MM.1S (cell line): ENCODE results near the gene FXYD2.

Source experiments
- DNase-seq: peaks from one replicate; pipeline ENCODE4 v3.0.0-alpha.2; 2015
- H2AFZ ChIP-seq: fragments of 300-600 bp; sonication (generic); 2 replicates; pipeline ENCODE4 v1.6.0; 2016; ENCODE audit warnings: antibody characterized with exemption, low read length
- H3F3A ChIP-seq: fragments of 300-600 bp; sonication (generic); 2 replicates; pipeline ENCODE4 v1.6.1; 2016; ENCODE audit warnings: mild to moderate bottlenecking, antibody characterized with exemption, low read length, moderate library complexity, mixed read lengths; ENCODE audit not compliant: insufficient read depth
- H3K27ac ChIP-seq: fragments of 300-600 bp; sonication (generic); 2 replicates; pipeline ENCODE4 v1.5.1; 2016; ENCODE audit warnings: mild to moderate bottlenecking, low read length
- H3K27me3 ChIP-seq: fragments of 300-600 bp; sonication (generic); replicated peaks from 2 replicates; pipeline ENCODE4 v1.6.0; 2016; ENCODE audit warnings: low read length; ENCODE audit not compliant: insufficient read depth
- H3K36me3 ChIP-seq: fragments of 300-600 bp; sonication (generic); replicated peaks from 2 replicates; pipeline ENCODE4 v1.6.1; 2016; ENCODE audit warnings: mild to moderate bottlenecking, low read length, mixed read lengths; ENCODE audit not compliant: insufficient read depth
- H3K4me1 ChIP-seq: fragments of 300-600 bp; sonication (generic); 2 replicates; pipeline ENCODE4 v1.6.1; 2016; ENCODE audit warnings: low read length, mixed read lengths
- H3K4me2 ChIP-seq: fragments of 300-600 bp; sonication (generic); 2 replicates; pipeline ENCODE4 v1.6.0; 2016; ENCODE audit warnings: low read depth, low read length
- H3K4me3 ChIP-seq: fragments of 300-600 bp; sonication (generic); 2 replicates; pipeline ENCODE4 v1.5.1; 2016; ENCODE audit warnings: low read length, mixed read lengths
- H3K79me2 ChIP-seq: fragments of 300-600 bp; sonication (generic); 2 replicates; pipeline ENCODE4 v1.6.1; 2016; ENCODE audit warnings: mixed run types, low read length, mixed read lengths
- H3K9ac ChIP-seq: fragments of 300-600 bp; sonication (generic); 2 replicates; pipeline ENCODE4 v1.6.1; 2016; ENCODE audit warnings: low read length, mixed read lengths
- H3K9me2 ChIP-seq: fragments of 300-600 bp; sonication (generic); replicated peaks from 2 replicates; pipeline ENCODE4 v1.6.1; 2016; ENCODE audit warnings: mild to moderate bottlenecking, low read length, mixed read lengths; ENCODE audit not compliant: insufficient read depth
- H3K9me3 ChIP-seq: fragments of 300-600 bp; sonication (generic); replicated peaks from 2 replicates; pipeline ENCODE4 v1.6.1; 2016; ENCODE audit warnings: mild to moderate bottlenecking, low read length, mixed read lengths; ENCODE audit not compliant: insufficient read depth
- H4K20me1 ChIP-seq: fragments of 300-600 bp; sonication (generic); 2 replicates; pipeline ENCODE4 v1.6.1; 2016; ENCODE audit warnings: mild to moderate bottlenecking, low read length, moderate library complexity, mixed read lengths; ENCODE audit not compliant: insufficient read depth
- CTCF ChIP-seq: fragments of 300-600 bp; sonication (generic); IDR thresholded peaks from 2 replicates; pipeline ENCODE4 v1.5.1; 2016; ENCODE audit warnings: antibody characterized with exemption, low read length, mixed read lengths
- EZH2 ChIP-seq: fragments of 300-600 bp; sonication (generic); optimal IDR thresholded peaks from 2 replicates; pipeline ENCODE3; 2017; ENCODE audit warnings: low read depth, mild to moderate bottlenecking, antibody characterized with exemption, low read length, mixed read lengths
- EZH2phosphoT487 ChIP-seq: fragments of 300-600 bp; sonication (generic); IDR thresholded peaks from 2 replicates; pipeline ENCODE4 v1.6.1; 2018; ENCODE audit warnings: antibody characterized with exemption, low read length

FXYD2 gene

GRCh38 chr11:117851106-117851505, 26.6 kb upstream of the FXYD2 start:
- no peaks in the 10 kb centered on the region for H3K9me2 ChIP-seq
- H3K4me2 ChIP-seq: no peak overlapping the region
- no peak overlapping the region for H2AFZ ChIP-seq
- H3K79me2 ChIP-seq: no peaks in the 10 kb centered on the region
- no peak overlapping the region for H3K27ac ChIP-seq
- H3K27me3 ChIP-seq: no peaks in the 10 kb centered on the region; the same call in 1 of the 2 replicates
- no peaks in the 10 kb centered on the region for H3K36me3 ChIP-seq
- no peaks in the 10 kb centered on the region for H4K20me1 ChIP-seq
- TF ChIP-seq EZH2: no peak
- TF ChIP-seq CTCF: no peak
- TF ChIP-seq EZH2phosphoT487: no peak
- H3F3A ChIP-seq: no peaks in the 10 kb centered on the region
- DNase-seq: no peak
- H3K9me3 ChIP-seq: no peaks in the 10 kb centered on the region
- H3K4me3 ChIP-seq: no peak overlapping the region
- H3K9ac ChIP-seq: no peak overlapping the region
- no peaks in the 10 kb centered on the region for H3K4me1 ChIP-seq

GRCh38 chr11:117849781-117850414, 25.4 kb upstream of the FXYD2 start:
- no peak for TF ChIP-seq EZH2phosphoT487
- TF ChIP-seq EZH2: no peak
- no peak for TF ChIP-seq CTCF
- no peaks in the 10 kb centered on the region for H3F3A ChIP-seq
- H3K27me3 ChIP-seq: no peaks in the 10 kb centered on the region; the same call in 1 of the 2 replicates
- H3K36me3 ChIP-seq: no peaks in the 10 kb centered on the region
- no peaks in the 10 kb centered on the region for H3K9me2 ChIP-seq
- no peak overlapping the region for H3K9ac ChIP-seq
- no peaks in the 10 kb centered on the region for H3K4me1 ChIP-seq
- H3K79me2 ChIP-seq: no peaks in the 10 kb centered on the region
- H3K4me2 ChIP-seq: no peak overlapping the region
- no peak overlapping the region for H2AFZ ChIP-seq
- H3K27ac ChIP-seq: no peak overlapping the region
- no peak for DNase-seq
- H3K4me3 ChIP-seq: no peak overlapping the region
- no peaks in the 10 kb centered on the region for H3K9me3 ChIP-seq
- no peaks in the 10 kb centered on the region for H4K20me1 ChIP-seq

GRCh38 chr11:117843666-117844484, 19.3 kb upstream of the FXYD2 start:
- Histone ChIP-seq H3K4me3 (no peak overlapping the region), H3K4me2 (no peak overlapping the region), H3K27ac (no peak overlapping the region), H3K79me2 (no peaks in the 10 kb centered on the region), H2AFZ (no peak overlapping the region), H3K27me3 (peaks cover 12% of the 10 kb centered on the region), H3F3A (no peaks in the 10 kb centered on the region), H3K4me1 (no peaks in the 10 kb centered on the region), H3K9me2 (no peaks in the 10 kb centered on the region), H3K9ac (no peak overlapping the region), H3K36me3 (no peaks in the 10 kb centered on the region), H4K20me1 (no peaks in the 10 kb centered on the region), H3K9me3 (no peaks in the 10 kb centered on the region)
- TF ChIP-seq EZH2phosphoT487 (no peak), CTCF (peak; percentile 96)
- peak; percentile 66 for DNase-seq
